HCT116 (cell line): ENCODE measurements around the gene ANKRD23. TPM values are rescaled to one million over a fixed set of nuclear protein-coding genes. Genes with fewer than 3 reads are reported as not detected.

Experiments used
- ATAC-seq: fragments of 200-7000 bp; cut with Tn5 transposase; 2 replicates; pipeline ENCODE4 v1.9.1; 2020; ENCODE audit warnings: mild to moderate bottlenecking, moderate library complexity
- BruUV-seq: library from RNA; stranded (reverse); fragments of 400-500 nt; replicated peaks from 2 replicates; lab custom pipeline; 2021; lab: Mats Ljungman, UMichigan
- CTCF ChIA-PET: fragments of 300-600 bp; sonication (Branson Sonifier 250); formaldehyde crosslinking; loops from one replicate; lab custom pipeline; 2021; ENCODE audit warnings: antibody characterized with exemption; lab: Charles Lee
- POLR2A ChIA-PET: fragments of 300-600, 350-600 bp; sonication (Branson Sonifier 250); formaldehyde crosslinking; loops from one replicate; lab custom pipeline; 2021; ENCODE audit warnings: antibody characterized with exemption; lab: Charles Lee
- RAD21 ChIA-PET, 2 experiments: fragments of 300-600 bp; sonication (Branson Sonifier 250); formaldehyde crosslinking; loops; one replicate each; lab custom pipeline; 2023; ENCODE audit warnings: low total read pairs in 2 of 2; ENCODE audit not compliant: uncharacterized antibody in 2 of 2, unreplicated experiment in 2 of 2, low non-redundant PET in 1 of 2; lab: Charles Lee
- DNase-seq: peaks from one replicate; pipeline ENCODE4 v3.0.0-alpha.2; 2010; ENCODE audit warnings: low read depth, low spot score
- H2AFZ ChIP-seq: fragments of 200-600 bp; shearing (Covaris generic), sonication (generic); 2 replicates; pipeline ENCODE4 v1.6.1; 2017; ENCODE audit warnings: low read depth, mixed run types, mixed read lengths, antibody characterized with exemption, low read length; ENCODE audit not compliant: poor library complexity, severe bottlenecking
- H3K27ac ChIP-seq: 2 replicates; pipeline ENCODE4 v1.5.1; 2012; ENCODE audit warnings: low read depth, low read length
- H3K27me3 ChIP-seq: fragments of 200-600 bp; sonication (generic); 2 replicates; pipeline ENCODE4 v1.6.1; 2016; ENCODE audit warnings: mixed run types, low read length, mixed read lengths; ENCODE audit not compliant: insufficient read depth
- H3K36me3 ChIP-seq, 2 experiments: fragments of 200-500 bp in 1 of 2; fragments of 200-600 bp in 1 of 2; sonication (Bioruptor generic) in 1 of 2; sonication (generic) in 1 of 2; 2 replicates each; pipeline versions ENCODE4 v1.5.1 to v1.6.1; 2014 to 2016; ENCODE audit warnings: low read length in 2 of 2, inconsistent platforms in 1 of 2, mixed read lengths in 1 of 2, mixed run types in 1 of 2; ENCODE audit not compliant: insufficient read depth in 2 of 2, control insufficient read depth in 1 of 2
- H3K4me1 ChIP-seq, 2 experiments: fragments of 200-600 bp in 1 of 2; sonication (generic) in 1 of 2; 2 replicates each; pipeline versions ENCODE4 v1.5.1 to v1.6.1; 2012 to 2017; ENCODE audit warnings: low read length in 2 of 2, inconsistent platforms in 1 of 2, mild to moderate bottlenecking in 1 of 2, mixed read lengths in 1 of 2, mixed run types in 1 of 2, moderate library complexity in 1 of 2; ENCODE audit not compliant: insufficient read depth in 2 of 2, control insufficient read depth in 1 of 2
- H3K4me2 ChIP-seq: fragments of 200-600 bp; sonication (generic); 2 replicates; pipeline ENCODE4 v1.6.1; 2017; ENCODE audit warnings: mixed run types, low read length, mixed read lengths
- H3K4me3 ChIP-seq, 2 experiments: fragments of 200-600 bp in 1 of 2; sonication (generic) in 1 of 2; replicated peaks in 1 of 2; 2 replicates each; pipeline ENCODE4 v1.5.1; 2011 to 2016; ENCODE audit warnings: low read length in 2 of 2, control low read depth in 1 of 2, low read depth in 1 of 2, mild to moderate bottlenecking in 1 of 2, mixed read lengths in 1 of 2, mixed run types in 1 of 2
- H3K79me2 ChIP-seq: fragments of 200-600 bp; sonication (generic); 2 replicates; pipeline ENCODE4 v1.6.1; 2017; ENCODE audit warnings: mild to moderate bottlenecking, mixed run types, low read length, moderate library complexity, mixed read lengths; ENCODE audit not compliant: insufficient read depth
- H3K9ac ChIP-seq: fragments of 200-600 bp; sonication (generic); 2 replicates; pipeline ENCODE4 v1.6.1; 2016; ENCODE audit warnings: low read length, mixed read lengths
- H3K9me2 ChIP-seq: fragments of 200-600 bp; sonication (generic), shearing (Covaris generic); 2 replicates; pipeline ENCODE4 v1.6.1; 2017; ENCODE audit warnings: mixed run types, mild to moderate bottlenecking, moderate library complexity; ENCODE audit not compliant: insufficient read depth
- H3K9me3 ChIP-seq, 2 experiments: fragments of 200-500 bp in 1 of 2; fragments of 200-600 bp in 1 of 2; sonication (Bioruptor generic) in 1 of 2; sonication (generic) in 1 of 2; 2 replicates each; pipeline ENCODE4 v1.6.1; 2014 to 2017; ENCODE audit warnings: low read length in 2 of 2, mixed read lengths in 2 of 2, inconsistent platforms in 1 of 2, low read depth in 1 of 2, mild to moderate bottlenecking in 1 of 2, mixed run types in 1 of 2, moderate library complexity in 1 of 2; ENCODE audit not compliant: control insufficient read depth in 1 of 2, insufficient read depth in 1 of 2
- H4K20me1 ChIP-seq: fragments of 200-600 bp; sonication (generic), shearing (Covaris generic); 2 replicates; pipeline ENCODE4 v1.6.1; 2017; ENCODE audit warnings: mixed run types, mild to moderate bottlenecking, moderate library complexity; ENCODE audit not compliant: insufficient read depth
- CBX3 ChIP-seq: IDR thresholded peaks from 2 replicates; pipeline ENCODE4 v1.6.1; 2012; ENCODE audit warnings: low read depth
- CEBPB ChIP-seq: IDR thresholded peaks from 2 replicates; pipeline ENCODE4 v1.6.1; 2012; ENCODE audit warnings: low read depth
- EGR1 ChIP-seq: IDR thresholded peaks from 2 replicates; pipeline ENCODE4 v1.6.1; 2012; ENCODE audit warnings: low read depth
- ELF1 ChIP-seq: IDR thresholded peaks from 2 replicates; pipeline ENCODE4 v1.6.1; 2012; ENCODE audit warnings: low read depth, borderline replicate concordance
- EZH2phosphoT487 ChIP-seq: fragments of 200-600 bp; IDR thresholded peaks from 2 replicates; pipeline ENCODE4 v1.6.1; 2018; ENCODE audit warnings: antibody characterized with exemption, borderline replicate concordance
- FOSL1 ChIP-seq: IDR thresholded peaks from 2 replicates; pipeline ENCODE4 v1.6.1; 2012; ENCODE audit warnings: low read depth
- POLR2AphosphoS5 ChIP-seq: IDR thresholded peaks from 2 replicates; pipeline ENCODE4 v1.6.1; 2011; ENCODE audit warnings: mild to moderate bottlenecking, low read depth, low read length, moderate library complexity
- RAD21 ChIP-seq: IDR thresholded peaks from 2 replicates; pipeline ENCODE4 v1.6.1; 2012; ENCODE audit warnings: low read depth, mild to moderate bottlenecking
- SIN3A ChIP-seq: IDR thresholded peaks from 2 replicates; pipeline ENCODE4 v1.6.1; 2012; ENCODE audit warnings: low read depth
- SP1 ChIP-seq: IDR thresholded peaks from 2 replicates; pipeline ENCODE4 v1.6.1; 2012; ENCODE audit warnings: low read depth
- SRF ChIP-seq: IDR thresholded peaks from 2 replicates; pipeline ENCODE4 v1.6.1; 2012; ENCODE audit warnings: low read depth
- TCF7L2 ChIP-seq: IDR thresholded peaks from 2 replicates; pipeline ENCODE4 v1.7.0; 2011; ENCODE audit warnings: borderline replicate concordance, inconsistent platforms; ENCODE audit not compliant: insufficient read depth, insufficient read length; ENCODE audit errors: extremely low read depth
- YY1 ChIP-seq: IDR thresholded peaks from 2 replicates; pipeline ENCODE4 v1.6.1; 2011; ENCODE audit warnings: low read length, low read depth, moderate library complexity, mild to moderate bottlenecking; ENCODE audit not compliant: insufficient replicate concordance; ENCODE audit errors: extremely low read depth
- ZFX ChIP-seq: fragments of 450-650 bp; IDR thresholded peaks from 2 replicates; pipeline ENCODE4 v1.6.1; 2017
- ZNF274 ChIP-seq: fragments of 200-500 bp; sonication (Bioruptor generic); IDR thresholded peaks from 2 replicates; pipeline ENCODE4 v1.6.1; 2014; ENCODE audit warnings: mild to moderate bottlenecking, low read depth, low read length, inconsistent platforms
- intact Hi-C: fragments of 100-400 bp; cut with micrococcal nuclease; formaldehyde crosslinking; loops from 2 replicates; pipeline ENCODE4 v1.10.0; 2022
- total RNA-seq: library from RNA; stranded (reverse); gene quantifications from one replicate; pipeline ENCODE4 v1.2.1, GENCODE V29; 2021; ENCODE audit not compliant: unreplicated experiment
- TF ChIP-seq, protein P1 (sequence below): IDR thresholded peaks from 2 replicates; pipeline ENCODE4 v1.6.1; 2012
- TF ChIP-seq, protein P2 (sequence below), 3 experiments: fragments of 200-600 bp in 1 of 3; sonication (generic) in 1 of 3; IDR thresholded peaks in 2 of 3; conservative IDR thresholded peaks in 1 of 3; 2 replicates each; pipeline ENCODE4 v1.5.1; 2012 to 2017; ENCODE audit warnings: low read depth in 2 of 3, low read length in 2 of 3, antibody characterized with exemption in 1 of 3, borderline replicate concordance in 1 of 3, control low read depth in 1 of 3, mild to moderate bottlenecking in 1 of 3, mixed read lengths in 1 of 3, mixed run types in 1 of 3, moderate library complexity in 1 of 3; ENCODE audit not compliant: insufficient read depth in 1 of 3
- TF ChIP-seq, protein P3 (sequence below): IDR thresholded peaks from 2 replicates; pipeline ENCODE4 v1.6.1; 2012; ENCODE audit warnings: low read depth

The ANKRD23 gene
- total RNA-seq, 1 experiment from 2014 or later, result 1.4 TPM

DNA sequence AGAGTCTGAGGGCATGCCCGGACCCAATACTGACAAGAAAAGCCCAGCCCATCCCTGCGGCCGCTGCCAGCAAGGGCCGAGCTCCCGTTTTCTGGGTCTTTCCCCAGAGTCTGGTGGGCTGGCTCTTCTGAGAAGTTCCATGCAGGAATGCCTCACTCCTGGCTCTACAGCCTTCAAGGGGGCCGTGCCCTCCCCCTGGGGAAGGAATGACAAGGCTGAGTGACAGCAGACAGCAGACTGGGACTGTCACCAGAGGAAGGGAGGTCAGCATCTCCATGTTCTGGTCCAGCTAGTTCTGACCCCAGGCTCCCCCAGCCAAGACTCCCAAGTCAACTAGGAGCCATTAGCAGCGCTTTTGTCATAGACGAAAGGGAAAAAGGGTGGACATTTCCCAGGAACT, 39.1 kb upstream of the ANKRD23 start:
- Histone ChIP-seq H3K4me3 (no peak overlapping the region), H3K9ac (no peak overlapping the region)

DNA sequence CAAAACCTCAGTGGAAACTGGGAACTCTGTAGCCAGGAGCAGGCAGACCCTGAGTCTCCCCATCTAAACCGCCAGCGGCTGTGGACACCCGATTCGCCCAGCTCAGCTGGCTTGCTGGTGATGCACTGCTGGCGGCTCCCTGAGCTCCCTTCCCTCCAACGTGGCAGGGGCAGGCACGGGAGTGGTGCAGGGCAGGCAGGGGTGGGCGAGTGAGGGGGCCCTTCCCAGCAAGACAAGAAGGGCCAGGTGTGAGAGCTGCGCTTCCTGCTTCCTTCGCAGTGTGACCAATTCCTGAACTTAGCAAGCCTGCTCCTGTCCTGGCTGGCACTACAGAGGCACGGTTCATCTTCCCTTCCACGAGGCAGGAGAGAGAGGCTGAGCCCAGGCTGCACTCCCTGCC, 38.4 kb upstream of the ANKRD23 start:
- CTCF ChIA-PET, result no interaction called here
- BruUV-seq, result no TSS peak
- no peak for TF ChIP-seq EGR1
- TF ChIP-seq POLR2AphosphoS5, result no peak
- no peak for TF ChIP-seq YY1
- TF ChIP-seq EZH2phosphoT487, result no peak
- no peak for TF ChIP-seq CEBPB
- TF ChIP-seq, protein P1, sequence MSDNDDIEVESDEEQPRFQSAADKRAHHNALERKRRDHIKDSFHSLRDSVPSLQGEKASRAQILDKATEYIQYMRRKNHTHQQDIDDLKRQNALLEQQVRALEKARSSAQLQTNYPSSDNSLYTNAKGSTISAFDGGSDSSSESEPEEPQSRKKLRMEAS, result no peak
- TF ChIP-seq, protein P2, sequence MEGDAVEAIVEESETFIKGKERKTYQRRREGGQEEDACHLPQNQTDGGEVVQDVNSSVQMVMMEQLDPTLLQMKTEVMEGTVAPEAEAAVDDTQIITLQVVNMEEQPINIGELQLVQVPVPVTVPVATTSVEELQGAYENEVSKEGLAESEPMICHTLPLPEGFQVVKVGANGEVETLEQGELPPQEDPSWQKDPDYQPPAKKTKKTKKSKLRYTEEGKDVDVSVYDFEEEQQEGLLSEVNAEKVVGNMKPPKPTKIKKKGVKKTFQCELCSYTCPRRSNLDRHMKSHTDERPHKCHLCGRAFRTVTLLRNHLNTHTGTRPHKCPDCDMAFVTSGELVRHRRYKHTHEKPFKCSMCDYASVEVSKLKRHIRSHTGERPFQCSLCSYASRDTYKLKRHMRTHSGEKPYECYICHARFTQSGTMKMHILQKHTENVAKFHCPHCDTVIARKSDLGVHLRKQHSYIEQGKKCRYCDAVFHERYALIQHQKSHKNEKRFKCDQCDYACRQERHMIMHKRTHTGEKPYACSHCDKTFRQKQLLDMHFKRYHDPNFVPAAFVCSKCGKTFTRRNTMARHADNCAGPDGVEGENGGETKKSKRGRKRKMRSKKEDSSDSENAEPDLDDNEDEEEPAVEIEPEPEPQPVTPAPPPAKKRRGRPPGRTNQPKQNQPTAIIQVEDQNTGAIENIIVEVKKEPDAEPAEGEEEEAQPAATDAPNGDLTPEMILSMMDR (IDR thresholded peaks at IDR 0.05 in 2 of 3, conservative IDR thresholded peaks at IDR 0.05 in 1 of 3; ENCODE audit: borderline replicate concordance in 1 of 3, insufficient read depth in 1 of 3, low read depth in 2 of 3, low read length in 2 of 3), result no peak
- TF ChIP-seq ZFX, result no peak
- TF ChIP-seq, protein P3, sequence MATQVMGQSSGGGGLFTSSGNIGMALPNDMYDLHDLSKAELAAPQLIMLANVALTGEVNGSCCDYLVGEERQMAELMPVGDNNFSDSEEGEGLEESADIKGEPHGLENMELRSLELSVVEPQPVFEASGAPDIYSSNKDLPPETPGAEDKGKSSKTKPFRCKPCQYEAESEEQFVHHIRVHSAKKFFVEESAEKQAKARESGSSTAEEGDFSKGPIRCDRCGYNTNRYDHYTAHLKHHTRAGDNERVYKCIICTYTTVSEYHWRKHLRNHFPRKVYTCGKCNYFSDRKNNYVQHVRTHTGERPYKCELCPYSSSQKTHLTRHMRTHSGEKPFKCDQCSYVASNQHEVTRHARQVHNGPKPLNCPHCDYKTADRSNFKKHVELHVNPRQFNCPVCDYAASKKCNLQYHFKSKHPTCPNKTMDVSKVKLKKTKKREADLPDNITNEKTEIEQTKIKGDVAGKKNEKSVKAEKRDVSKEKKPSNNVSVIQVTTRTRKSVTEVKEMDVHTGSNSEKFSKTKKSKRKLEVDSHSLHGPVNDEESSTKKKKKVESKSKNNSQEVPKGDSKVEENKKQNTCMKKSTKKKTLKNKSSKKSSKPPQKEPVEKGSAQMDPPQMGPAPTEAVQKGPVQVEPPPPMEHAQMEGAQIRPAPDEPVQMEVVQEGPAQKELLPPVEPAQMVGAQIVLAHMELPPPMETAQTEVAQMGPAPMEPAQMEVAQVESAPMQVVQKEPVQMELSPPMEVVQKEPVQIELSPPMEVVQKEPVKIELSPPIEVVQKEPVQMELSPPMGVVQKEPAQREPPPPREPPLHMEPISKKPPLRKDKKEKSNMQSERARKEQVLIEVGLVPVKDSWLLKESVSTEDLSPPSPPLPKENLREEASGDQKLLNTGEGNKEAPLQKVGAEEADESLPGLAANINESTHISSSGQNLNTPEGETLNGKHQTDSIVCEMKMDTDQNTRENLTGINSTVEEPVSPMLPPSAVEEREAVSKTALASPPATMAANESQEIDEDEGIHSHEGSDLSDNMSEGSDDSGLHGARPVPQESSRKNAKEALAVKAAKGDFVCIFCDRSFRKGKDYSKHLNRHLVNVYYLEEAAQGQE, result no peak

More for the DNA sequence above, 39.1 kb upstream of the ANKRD23 start:
- intact Hi-C loops, result no loop called here
- Histone ChIP-seq H4K20me1 (no peaks in the 10 kb centered on the region), H3K27me3 (no peaks in the 10 kb centered on the region), H3K9me2 (no peaks in the 10 kb centered on the region), H3K36me3 (no peaks in the 10 kb centered on the region), H3K4me2 (no peak overlapping the region), H3K4me1 (peaks cover 0 to 8% of the 10 kb centered on the region in 2 experiments; a peak in 1 of 4 replicates), H2AFZ (no peak overlapping the region), H3K9me3 (no peaks in the 10 kb centered on the region), H3K79me2 (no peaks in the 10 kb centered on the region), H3K27ac (no peak overlapping the region)
- ChIA-PET RAD21 (no interaction called here), POLR2A (no interaction called here), CTCF (no interaction called here)
- TF ChIP-seq TCF7L2 (no peak), FOSL1 (no peak), SIN3A (no peak), ELF1 (no peak), YY1 (no peak), CBX3 (no peak), RAD21 (no peak), EZH2phosphoT487 (no peak), ZNF274 (no peak), SP1 (no peak), POLR2AphosphoS5 (no peak), SRF (no peak), ZFX (no peak)
- TF ChIP-seq, protein P1, result no peak
- DNase-seq (no peak), ATAC-seq (no peak)
- no TSS peak for BruUV-seq

More for the DNA sequence above, 38.4 kb upstream of the ANKRD23 start:
- no peak overlapping the region for H3K9ac ChIP-seq
- no peak overlapping the region for H3K27ac ChIP-seq
- no peaks in the 10 kb centered on the region for H3K36me3 ChIP-seq
- H3K4me1 ChIP-seq, result peaks cover 0 to 8% of the 10 kb centered on the region in 2 experiments; a peak in 1 of 4 replicates
- no peaks in the 10 kb centered on the region for H3K27me3 ChIP-seq
- DNase-seq (no peak), ATAC-seq (no peak)
- ChIA-PET POLR2A (no interaction called here), RAD21 (interaction anchor here in 1 of 2 experiments (0.6 kb wide), 1 partner anchor 24 kb away, joined by 6 read pairs; the partner anchor contains the start of gene ANKRD39)
- H4K20me1 ChIP-seq, result no peaks in the 10 kb centered on the region
- intact Hi-C loops, result no loop called here
- H3K4me2 ChIP-seq, result no peak overlapping the region
- H3K9me3 ChIP-seq, result no peaks in the 10 kb centered on the region
- H2AFZ ChIP-seq, result no peak overlapping the region
- H3K4me3 ChIP-seq, result no peak overlapping the region
- no peaks in the 10 kb centered on the region for H3K79me2 ChIP-seq
- no peaks in the 10 kb centered on the region for H3K9me2 ChIP-seq
